ENCODE results near the gene SNRNP70.

Gene SNRNP70

GRCh38 chr19:49149652-49150105 is 64.4 kb downstream of the SNRNP70 start:
- DNase-seq = no peak

DNA sequence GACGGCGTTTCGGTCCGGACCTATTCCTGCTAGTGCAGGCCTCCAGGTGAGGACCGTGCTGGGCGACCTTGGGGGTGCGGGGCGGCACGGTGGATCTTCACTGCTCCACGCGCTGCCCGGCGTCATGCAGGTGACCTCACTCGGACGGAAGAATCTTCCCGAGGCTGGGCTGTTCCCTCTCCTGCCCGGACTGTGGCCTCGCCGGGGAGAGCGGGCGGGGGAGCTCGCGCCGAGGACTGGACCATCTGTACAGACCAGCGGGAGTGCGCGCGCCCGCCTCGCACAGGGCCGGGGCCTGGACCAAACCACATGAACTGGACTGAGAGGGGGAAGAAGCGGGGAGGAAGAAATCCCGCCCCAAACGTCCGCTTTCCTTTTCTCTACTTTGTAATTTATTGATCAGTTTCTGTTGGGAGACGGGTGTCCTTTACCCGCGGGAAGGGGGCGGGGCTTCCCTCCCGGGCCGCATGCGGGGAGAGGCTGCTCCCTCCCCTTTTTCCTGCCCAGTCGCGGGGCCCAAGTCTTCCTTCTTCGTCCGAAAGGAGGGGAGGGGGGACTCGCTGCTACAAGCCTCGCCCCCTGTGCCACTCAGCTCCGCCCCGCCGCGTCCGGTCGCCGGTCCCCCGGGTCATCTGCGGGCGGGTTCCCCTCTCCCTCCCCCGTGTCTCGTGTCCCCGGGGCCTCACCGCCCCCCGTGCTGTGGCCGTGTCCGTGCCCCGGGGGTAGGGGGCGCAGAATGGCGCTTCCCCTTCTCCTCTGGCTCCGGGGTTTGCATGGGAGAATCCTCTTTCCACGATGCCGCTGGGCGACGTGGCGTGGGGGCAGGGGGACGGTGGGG is 65.1 kb downstream of the SNRNP70 start:
- no peak for DNase-seq

DNA sequence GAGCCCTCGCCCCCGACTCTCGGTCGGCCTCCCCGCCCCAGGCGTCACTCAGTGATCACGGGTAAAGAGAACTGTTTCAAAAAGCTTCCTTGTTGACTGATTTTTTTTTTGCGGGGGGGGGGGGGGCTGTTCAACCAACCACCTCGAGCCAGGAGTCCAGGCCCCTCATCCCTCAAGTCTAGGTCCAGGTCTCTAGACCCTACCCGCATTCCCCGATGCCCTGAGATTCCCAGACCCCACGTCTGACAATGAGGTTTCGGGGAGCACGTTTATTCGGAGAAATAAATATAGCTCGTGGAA is 65.6 kb downstream of the SNRNP70 start:
- no peak for DNase-seq

- DNase-seq = no peak
These were observed 66.2 kb downstream of the SNRNP70 start for GRCh38 chr19:49151267-49152118.

DNA sequence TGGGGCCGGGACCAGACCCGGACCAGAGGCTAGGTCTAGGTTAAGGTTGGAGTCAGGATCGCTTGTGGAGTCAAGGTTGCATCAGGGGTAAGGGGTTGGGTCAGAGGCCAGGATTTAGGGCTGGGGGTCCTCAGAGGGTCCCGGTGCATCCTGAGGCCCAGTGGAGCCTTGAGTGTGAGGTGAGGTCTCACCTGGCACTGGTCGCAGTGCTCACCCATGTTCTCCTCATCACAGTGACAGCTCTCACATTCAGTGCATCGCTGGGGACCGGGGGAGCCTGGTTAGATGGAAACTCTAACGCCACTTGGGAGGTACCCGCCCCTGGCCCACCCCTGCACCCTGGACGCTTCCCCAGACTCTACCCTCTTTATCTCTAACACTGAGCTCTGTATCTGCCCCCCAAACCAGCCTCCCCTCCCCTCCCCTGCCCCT is 66.9 kb downstream of the SNRNP70 start:
- no peak for DNase-seq

DNA sequence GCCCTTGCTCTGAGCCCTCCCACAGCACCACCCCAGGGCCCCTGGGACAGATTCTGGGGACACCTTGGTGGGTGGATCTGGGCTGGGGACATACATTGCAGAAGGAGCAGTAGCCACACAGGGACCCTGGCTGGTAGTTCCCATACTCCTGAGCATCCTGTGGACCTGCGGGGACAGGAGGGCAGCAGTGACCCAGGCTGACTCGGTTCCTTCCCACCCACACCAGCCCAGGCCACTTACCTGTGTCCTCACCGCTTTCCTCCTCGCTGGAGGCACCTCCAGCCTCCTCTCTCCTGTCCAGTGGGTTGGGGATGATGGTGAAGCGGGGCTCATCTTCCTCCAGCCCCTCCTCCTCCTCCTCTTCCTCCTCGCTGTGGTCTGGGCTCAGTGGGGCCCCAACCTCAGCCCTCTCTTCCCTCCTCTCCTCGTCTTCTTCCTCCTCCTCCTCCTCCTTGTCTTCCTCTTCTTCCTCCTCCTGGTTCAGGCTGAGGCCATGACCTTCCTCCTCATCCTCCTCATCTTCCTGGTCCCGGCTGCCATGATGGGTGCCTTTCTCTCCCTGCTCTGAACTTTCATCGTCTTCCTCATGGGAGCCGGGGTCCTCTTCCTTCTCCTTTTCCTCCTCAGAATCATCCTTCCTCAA is 68.0 kb downstream of the SNRNP70 start:
- no peak for DNase-seq

DNA sequence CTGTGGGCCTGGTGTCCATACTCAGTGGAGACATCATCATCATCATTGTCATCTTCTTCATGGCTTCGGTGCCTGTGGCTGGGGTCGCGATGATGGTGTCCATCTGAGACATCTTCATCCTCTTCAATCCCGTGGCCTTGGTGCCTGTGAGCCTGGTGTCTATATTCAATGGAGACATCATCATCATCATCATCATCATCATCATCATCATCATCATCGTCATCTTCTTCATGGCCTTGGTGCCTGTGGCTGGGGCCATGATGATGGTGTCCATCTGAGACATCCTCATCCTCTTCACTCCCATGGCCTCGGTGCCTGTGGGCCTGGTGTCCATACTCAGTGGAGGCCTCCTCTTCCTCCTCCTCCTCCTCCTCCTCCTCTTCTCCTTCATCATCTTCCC is 69.0 kb downstream of the SNRNP70 start:
- DNase-seq = no peak

GRCh38 chr19:49155005-49155819 is 70.0 kb downstream of the SNRNP70 start, which contains the start of gene HRC:
TSS of gene HRC (minus strand) at chr19:49155396. CDS start at chr19:49155237, 159 bp downstream.
- no peak for DNase-seq

DNA sequence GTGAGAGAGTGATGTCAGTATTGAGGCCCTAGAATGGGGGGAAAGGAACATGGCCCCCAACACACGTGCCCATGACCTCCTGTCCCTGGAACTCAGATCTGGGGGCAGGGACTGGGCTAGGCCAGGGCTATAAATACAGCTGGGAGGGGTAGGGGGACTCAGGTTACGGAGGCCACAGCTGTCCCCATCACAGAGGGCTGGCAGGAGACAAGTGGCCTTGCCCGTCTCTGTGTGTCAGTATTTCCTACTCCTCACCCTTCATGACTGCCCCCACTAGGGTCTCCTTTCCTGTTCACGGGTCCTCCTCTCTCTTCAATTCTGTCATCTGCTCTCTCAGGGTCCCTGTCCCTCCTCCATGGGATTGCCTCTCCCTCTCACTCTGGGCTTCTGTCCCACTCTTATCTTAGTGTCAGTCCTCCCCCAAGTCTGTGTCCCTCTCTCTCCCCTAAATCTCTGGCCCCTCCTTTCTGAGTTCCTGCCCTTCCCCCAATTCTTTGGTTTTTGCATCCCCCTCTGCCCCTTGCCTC is 70.6 kb downstream of the SNRNP70 start:
- DNase-seq = no peak

DNA sequence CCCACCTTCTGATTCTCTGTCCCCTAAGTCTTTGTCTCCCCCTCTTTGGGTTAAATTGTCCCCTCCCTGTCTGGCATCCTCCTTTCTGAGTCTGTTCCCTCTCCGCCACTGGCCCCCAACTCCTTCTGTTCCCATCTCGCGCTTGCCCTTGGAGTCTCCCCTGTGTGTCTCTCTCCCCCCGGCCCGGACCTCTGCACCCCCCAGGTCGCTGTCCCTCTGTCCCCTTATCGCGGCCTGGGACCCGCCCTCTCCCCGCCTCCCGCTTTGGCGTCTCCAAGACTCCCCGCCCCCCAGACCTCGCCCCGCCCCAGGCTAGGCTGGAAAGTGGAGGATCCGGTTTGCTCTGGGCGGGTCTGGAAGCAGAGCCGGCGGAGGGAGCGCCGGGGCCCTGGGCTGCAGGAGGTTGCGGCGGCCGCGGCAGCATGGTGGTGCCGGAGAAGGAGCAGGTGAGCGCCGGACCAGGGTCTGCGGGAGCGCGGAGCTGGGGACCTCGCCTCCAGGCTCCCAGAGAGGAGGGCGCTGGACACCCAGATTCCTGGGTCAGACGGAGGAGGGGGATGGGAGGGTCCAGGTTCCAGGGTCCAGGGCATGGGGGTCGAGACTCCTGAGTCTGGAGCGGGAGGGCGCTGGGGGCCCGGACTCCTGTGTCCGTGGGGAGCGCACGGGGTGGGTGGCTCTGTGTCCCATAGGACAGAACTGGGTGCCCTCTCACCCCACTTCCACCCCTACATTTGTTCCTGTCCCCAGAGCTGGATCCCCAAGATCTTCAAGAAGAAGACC is 72.4 kb downstream of the SNRNP70 start, which contains the start of gene TRPM4:
TSS of gene TRPM4 (plus strand) at position 348 of the 780 bp plus-strand sequence. CDS start at position 423, 75 bp downstream.
- no peak for DNase-seq

Data from activated effector memory CD4-positive, alpha-beta T cell treated with Interleukin-2 at 50 U/mL for 16 hours (primary cell).